ENCODE results near the gene VMP1.
"Not testable (repeated sequence)": the region's sequence is repeated elsewhere in the genome, so short reads cannot be mapped to it uniquely, and the experiment has no call there.

Gene VMP1

GRCh38 chr17:59858932-59859331 lies 151.5 kb downstream of the VMP1 start:
- DNase-seq (ENCODE audit: low read depth in 2 of 2): no peak

GRCh38 chr17:59859444-59860025 lies 152.1 kb downstream of the VMP1 start:
- DNase-seq (ENCODE audit: low read depth in 2 of 2): no peak

GRCh38 chr17:59863616-59864015 lies 156.2 kb downstream of the VMP1 start:
- DNase-seq (ENCODE audit: low read depth in 2 of 2): no peak

GRCh38 chr17:59869941-59870218 lies 162.4 kb downstream of the VMP1 start:
- no peak for DNase-seq (ENCODE audit: low read depth in 2 of 2)

- DNase-seq (ENCODE audit: low read depth in 2 of 2): no peak
Measured at GRCh38 chr17:59870482-59870881, 163.0 kb downstream of the VMP1 start.

GRCh38 chr17:59872351-59872750 lies 164.9 kb downstream of the VMP1 start:
- no peak for DNase-seq (ENCODE audit: low read depth in 2 of 2)

- not testable (repeated sequence) for DNase-seq (ENCODE audit: low read depth in 2 of 2)
Measured at GRCh38 chr17:59873414-59873813, 166.0 kb downstream of the VMP1 start.

- DNase-seq (ENCODE audit: low read depth in 2 of 2): no peak
Measured at GRCh38 chr17:59874376-59874775, 166.9 kb downstream of the VMP1 start.

GRCh38 chr17:59876107-59876506 lies 168.7 kb downstream of the VMP1 start:
- no peak for DNase-seq (ENCODE audit: low read depth in 2 of 2)

GRCh38 chr17:59877965-59878364 lies 170.5 kb downstream of the VMP1 start:
- no peak for DNase-seq (ENCODE audit: low read depth in 2 of 2)

- DNase-seq (ENCODE audit: low read depth in 2 of 2): no peak
Measured at GRCh38 chr17:59878624-59879023, 171.2 kb downstream of the VMP1 start.

- DNase-seq (ENCODE audit: low read depth in 2 of 2): no peak
Measured at GRCh38 chr17:59884861-59885260, 177.4 kb downstream of the VMP1 start.

- no peak for DNase-seq (ENCODE audit: low read depth in 2 of 2)
Measured at GRCh38 chr17:59888145-59888750, 180.8 kb downstream of the VMP1 start.

GRCh38 chr17:59890720-59891119 lies 183.3 kb downstream of the VMP1 start:
- no peak for DNase-seq (ENCODE audit: low read depth in 2 of 2)

Data from stimulated activated CD8-positive, alpha-beta memory T cell treated with anti-CD3 and anti-CD28 coated beads, Interleukin-15, amount 100 ng/mL, for 4 hours (primary cell).